ENCODE results near the gene ADGRL3.

Gene ADGRL3

DNA sequence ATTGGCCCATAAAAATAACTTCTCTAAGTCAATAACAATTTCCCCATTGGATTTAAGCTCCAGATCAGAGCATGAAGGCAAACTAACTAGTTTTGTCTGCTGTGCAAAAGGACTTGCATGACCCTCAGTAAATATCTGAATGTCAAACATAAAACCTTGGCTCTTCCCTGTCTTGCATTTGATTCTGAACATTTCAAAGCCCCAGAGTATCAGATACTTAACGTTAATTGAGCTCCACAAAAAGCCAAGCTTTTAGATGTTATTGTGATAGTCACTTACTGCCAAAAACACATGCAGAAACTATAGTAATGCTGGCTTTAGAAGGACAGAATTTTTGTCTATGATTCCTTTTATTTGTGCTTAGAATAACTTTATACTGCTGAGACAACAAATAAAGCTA lies 664.2 kb downstream of the ADGRL3 start:
- Histone ChIP-seq H2AFZ (ENCODE audit: low read length, unreplicated experiment) (no peak overlapping the region), H3K79me2 (ENCODE audit: control insufficient read depth, insufficient read depth, low read length, unreplicated experiment) (no peaks in the 10 kb centered on the region), H3K27ac (ENCODE audit: low read depth, low read length) (no peak overlapping the region), H3K4me3 (ENCODE audit: low read depth, low read length) (no peak overlapping the region), H3K36me3 (ENCODE audit: insufficient read depth, low read length) (no peaks in the 10 kb centered on the region), H3K4me1 (ENCODE audit: control insufficient read depth, insufficient read depth, low read length, unreplicated experiment) (no peaks in the 10 kb centered on the region), H3K27me3 (ENCODE audit: insufficient read depth, low read length) (no peaks in the 10 kb centered on the region)

GRCh38 chr4:61866378-61867030 lies 666.4 kb downstream of the ADGRL3 start:
- no peaks in the 10 kb centered on the region for H3K36me3 ChIP-seq (ENCODE audit: insufficient read depth, low read length)
- no peaks in the 10 kb centered on the region for H3K4me1 ChIP-seq (ENCODE audit: control insufficient read depth, insufficient read depth, low read length, unreplicated experiment)
- no peaks in the 10 kb centered on the region for H3K79me2 ChIP-seq (ENCODE audit: control insufficient read depth, insufficient read depth, low read length, unreplicated experiment)
- H3K4me3 ChIP-seq (ENCODE audit: low read depth, low read length), result no peak overlapping the region
- H3K27me3 ChIP-seq (ENCODE audit: insufficient read depth, low read length), result no peaks in the 10 kb centered on the region
- no peak overlapping the region for H2AFZ ChIP-seq (ENCODE audit: low read length, unreplicated experiment)
- no peak overlapping the region for H3K27ac ChIP-seq (ENCODE audit: low read depth, low read length)

DNA sequence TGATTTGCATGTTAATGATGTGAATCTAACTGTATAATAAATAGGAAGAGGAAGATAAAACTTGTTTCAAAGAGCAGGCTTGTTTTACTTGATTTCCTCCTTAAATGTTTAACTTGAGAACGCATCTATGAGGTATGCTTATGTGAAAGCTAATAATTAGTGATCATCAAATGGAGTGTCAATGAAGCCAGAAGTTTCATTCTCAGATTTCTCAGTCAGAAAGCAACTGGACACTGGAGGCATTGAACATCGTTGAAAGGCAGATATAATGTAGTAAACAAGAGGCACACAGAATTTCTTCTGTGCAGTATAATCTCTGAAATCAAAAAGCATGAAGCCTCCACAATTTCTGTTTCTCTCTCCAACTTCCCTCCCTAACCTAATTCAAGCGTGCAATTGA lies 672.9 kb downstream of the ADGRL3 start:
- H3K27ac ChIP-seq (ENCODE audit: low read depth, low read length), result no peak overlapping the region
- H3K4me3 ChIP-seq (ENCODE audit: low read depth, low read length), result no peak overlapping the region
- H3K36me3 ChIP-seq (ENCODE audit: insufficient read depth, low read length), result no peaks in the 10 kb centered on the region
- H2AFZ ChIP-seq (ENCODE audit: low read length, unreplicated experiment), result no peak overlapping the region
- H3K4me1 ChIP-seq (ENCODE audit: control insufficient read depth, insufficient read depth, low read length, unreplicated experiment), result no peaks in the 10 kb centered on the region
- H3K27me3 ChIP-seq (ENCODE audit: insufficient read depth, low read length), result no peaks in the 10 kb centered on the region
- no peaks in the 10 kb centered on the region for H3K79me2 ChIP-seq (ENCODE audit: control insufficient read depth, insufficient read depth, low read length, unreplicated experiment)

- Histone ChIP-seq H2AFZ (ENCODE audit: low read length, unreplicated experiment) (no peak overlapping the region), H3K36me3 (ENCODE audit: insufficient read depth, low read length) (no peaks in the 10 kb centered on the region), H3K27me3 (ENCODE audit: insufficient read depth, low read length) (no peaks in the 10 kb centered on the region), H3K4me1 (ENCODE audit: control insufficient read depth, insufficient read depth, low read length, unreplicated experiment) (no peaks in the 10 kb centered on the region), H3K4me3 (ENCODE audit: low read depth, low read length) (no peak overlapping the region), H3K79me2 (ENCODE audit: control insufficient read depth, insufficient read depth, low read length, unreplicated experiment) (no peaks in the 10 kb centered on the region), H3K27ac (ENCODE audit: low read depth, low read length) (no peak overlapping the region)
Observed at GRCh38 chr4:61877266-61877665, 677.1 kb downstream of the ADGRL3 start.

DNA sequence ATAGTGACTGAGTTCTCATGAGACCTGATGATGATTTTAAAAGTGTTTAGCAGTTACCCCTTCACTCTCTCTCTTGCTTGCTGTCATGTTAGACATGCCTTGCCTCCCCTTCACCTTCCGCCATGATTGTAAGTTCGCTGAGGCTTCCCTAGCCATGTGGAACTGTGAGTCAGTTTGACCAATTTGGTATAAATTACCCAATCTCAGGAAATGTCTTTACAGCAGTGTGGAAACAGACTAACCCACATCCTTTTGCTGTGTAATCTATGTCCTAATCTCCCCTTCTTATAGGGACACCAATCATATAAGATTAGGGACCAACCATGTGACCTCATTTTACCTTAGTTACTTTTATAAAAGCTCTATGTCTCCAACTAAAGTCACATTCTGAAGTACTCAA lies 677.8 kb downstream of the ADGRL3 start:
- no peaks in the 10 kb centered on the region for H3K27me3 ChIP-seq (ENCODE audit: insufficient read depth, low read length)

GRCh38 chr4:61882381-61882780 lies 682.3 kb downstream of the ADGRL3 start:
- H3K79me2 ChIP-seq (ENCODE audit: control insufficient read depth, insufficient read depth, low read length, unreplicated experiment), result no peaks in the 10 kb centered on the region
- H3K4me3 ChIP-seq (ENCODE audit: low read depth, low read length), result no peak overlapping the region
- no peak overlapping the region for H2AFZ ChIP-seq (ENCODE audit: low read length, unreplicated experiment)
- no peaks in the 10 kb centered on the region for H3K27me3 ChIP-seq (ENCODE audit: insufficient read depth, low read length)
- H3K27ac ChIP-seq (ENCODE audit: low read depth, low read length), result no peak overlapping the region
- H3K4me1 ChIP-seq (ENCODE audit: control insufficient read depth, insufficient read depth, low read length, unreplicated experiment), result no peaks in the 10 kb centered on the region
- no peaks in the 10 kb centered on the region; the same call in 1 of the 2 replicates for H3K36me3 ChIP-seq (ENCODE audit: insufficient read depth, low read length)

More for the DNA sequence above, 677.8 kb downstream of the ADGRL3 start:
- Histone ChIP-seq H3K4me1 (ENCODE audit: control insufficient read depth, insufficient read depth, low read length, unreplicated experiment) (no peaks in the 10 kb centered on the region), H3K36me3 (ENCODE audit: insufficient read depth, low read length) (no peaks in the 10 kb centered on the region), H3K27ac (ENCODE audit: low read depth, low read length) (no peak overlapping the region), H3K4me3 (ENCODE audit: low read depth, low read length) (no peak overlapping the region), H2AFZ (ENCODE audit: low read length, unreplicated experiment) (no peak overlapping the region), H3K79me2 (ENCODE audit: control insufficient read depth, insufficient read depth, low read length, unreplicated experiment) (no peaks in the 10 kb centered on the region)

DNA sequence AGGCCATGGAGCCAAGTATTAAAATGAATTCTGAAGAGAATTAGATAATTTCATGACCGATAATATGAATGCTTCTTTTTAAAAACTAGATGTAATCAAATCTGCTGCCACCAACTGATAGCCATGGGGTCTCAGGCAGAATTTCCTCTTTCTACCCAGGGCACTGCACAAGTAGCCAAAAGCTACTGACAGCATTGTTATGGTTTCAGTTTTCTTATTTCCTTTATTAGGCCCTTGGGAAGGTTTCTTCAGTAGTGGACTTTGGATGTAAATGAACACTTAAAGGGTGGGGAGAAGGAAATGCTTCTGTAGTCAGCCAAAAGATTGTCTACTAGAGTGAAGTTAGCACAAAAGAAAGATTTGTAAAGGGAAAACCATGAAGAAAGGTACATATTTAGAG lies 686.0 kb downstream of the ADGRL3 start:
- Histone ChIP-seq H3K27ac (ENCODE audit: low read depth, low read length) (no peak overlapping the region), H2AFZ (ENCODE audit: low read length, unreplicated experiment) (no peak overlapping the region), H3K4me1 (ENCODE audit: control insufficient read depth, insufficient read depth, low read length, unreplicated experiment) (no peaks in the 10 kb centered on the region), H3K27me3 (ENCODE audit: insufficient read depth, low read length) (no peaks in the 10 kb centered on the region), H3K79me2 (ENCODE audit: control insufficient read depth, insufficient read depth, low read length, unreplicated experiment) (no peaks in the 10 kb centered on the region), H3K36me3 (ENCODE audit: insufficient read depth, low read length) (no peaks in the 10 kb centered on the region; the same call in 1 of the 2 replicates), H3K4me3 (ENCODE audit: low read depth, low read length) (0 out of 2 replicates have a peak overlapping the region, but pooled peaks have one; percentile 16)

DNA sequence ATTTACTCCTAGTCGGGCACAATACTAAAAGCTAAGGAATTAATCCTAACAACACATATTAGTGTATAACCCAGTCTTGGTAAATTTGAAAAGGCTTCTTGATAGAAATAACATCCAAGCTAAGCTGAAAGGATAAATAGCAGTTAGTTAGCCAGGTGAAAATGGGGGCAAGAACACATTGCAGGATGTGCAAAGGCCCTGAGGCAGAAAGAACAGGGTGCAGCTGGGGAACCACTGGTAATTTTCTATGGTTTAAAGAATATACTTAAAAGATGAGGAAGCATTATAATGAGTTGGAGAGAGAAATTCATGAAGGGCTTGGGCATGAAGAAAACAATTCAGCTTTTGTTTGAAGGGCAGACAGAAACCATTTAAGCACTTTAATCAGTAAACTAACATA lies 689.0 kb downstream of the ADGRL3 start:
- Histone ChIP-seq H3K27me3 (ENCODE audit: insufficient read depth, low read length) (no peaks in the 10 kb centered on the region), H3K79me2 (ENCODE audit: control insufficient read depth, insufficient read depth, low read length, unreplicated experiment) (no peaks in the 10 kb centered on the region), H3K4me3 (ENCODE audit: low read depth, low read length) (no peak overlapping the region), H3K27ac (ENCODE audit: low read depth, low read length) (no peak overlapping the region), H2AFZ (ENCODE audit: low read length, unreplicated experiment) (no peak overlapping the region), H3K36me3 (ENCODE audit: insufficient read depth, low read length) (no peaks in the 10 kb centered on the region), H3K4me1 (ENCODE audit: control insufficient read depth, insufficient read depth, low read length, unreplicated experiment) (no peaks in the 10 kb centered on the region)

- H2AFZ ChIP-seq (ENCODE audit: low read length, unreplicated experiment), result no peak overlapping the region
- H3K27me3 ChIP-seq (ENCODE audit: insufficient read depth, low read length), result no peaks in the 10 kb centered on the region
- no peak overlapping the region for H3K27ac ChIP-seq (ENCODE audit: low read depth, low read length)
- H3K36me3 ChIP-seq (ENCODE audit: insufficient read depth, low read length), result no peaks in the 10 kb centered on the region
- H3K79me2 ChIP-seq (ENCODE audit: control insufficient read depth, insufficient read depth, low read length, unreplicated experiment), result no peaks in the 10 kb centered on the region
- no peaks in the 10 kb centered on the region for H3K4me1 ChIP-seq (ENCODE audit: control insufficient read depth, insufficient read depth, low read length, unreplicated experiment)
- H3K4me3 ChIP-seq (ENCODE audit: low read depth, low read length), result no peak overlapping the region
Observed at GRCh38 chr4:61890321-61890720, 690.2 kb downstream of the ADGRL3 start.

GRCh38 chr4:61891953-61892352 lies 691.8 kb downstream of the ADGRL3 start:
- Histone ChIP-seq H3K79me2 (ENCODE audit: control insufficient read depth, insufficient read depth, low read length, unreplicated experiment) (no peaks in the 10 kb centered on the region), H2AFZ (ENCODE audit: low read length, unreplicated experiment) (no peak overlapping the region), H3K27ac (ENCODE audit: low read depth, low read length) (no peak overlapping the region), H3K4me1 (ENCODE audit: control insufficient read depth, insufficient read depth, low read length, unreplicated experiment) (no peaks in the 10 kb centered on the region), H3K4me3 (ENCODE audit: low read depth, low read length) (no peak overlapping the region), H3K27me3 (ENCODE audit: insufficient read depth, low read length) (no peaks in the 10 kb centered on the region), H3K36me3 (ENCODE audit: insufficient read depth, low read length) (no peaks in the 10 kb centered on the region)

GRCh38 chr4:61896634-61897033 lies 696.5 kb downstream of the ADGRL3 start:
- Histone ChIP-seq H3K27me3 (ENCODE audit: insufficient read depth, low read length) (no peaks in the 10 kb centered on the region), H3K27ac (ENCODE audit: low read depth, low read length) (no peak overlapping the region), H2AFZ (ENCODE audit: low read length, unreplicated experiment) (no peak overlapping the region), H3K79me2 (ENCODE audit: control insufficient read depth, insufficient read depth, low read length, unreplicated experiment) (no peaks in the 10 kb centered on the region), H3K4me1 (ENCODE audit: control insufficient read depth, insufficient read depth, low read length, unreplicated experiment) (no peaks in the 10 kb centered on the region), H3K4me3 (ENCODE audit: low read depth, low read length) (no peak overlapping the region), H3K36me3 (ENCODE audit: insufficient read depth, low read length) (no peaks in the 10 kb centered on the region)

Data from ACC112 (cell line).